Upper lobe of left lung (tissue), 4 donors: Measurements from ENCODE around the gene CDK6.

Source experiments
- CTCF ChIP-seq, 6 experiments: fragments of 450-650 bp in 4 of 6; fragments of 200-600 bp in 2 of 6; sonication (generic) in 2 of 6; IDR thresholded peaks; one replicate each; pipeline ENCODE4 v1.5.1; 2016 to 2019; ENCODE audit warnings: antibody characterized with exemption in 6 of 6
- EP300 ChIP-seq, 4 donors: sonication (generic); formaldehyde crosslinking; IDR thresholded peaks; one replicate each; pipeline ENCODE4 v1.5.1; 2017; ENCODE audit warnings: antibody characterized with exemption in 4 of 4, control low read depth in 2 of 4
- POLR2A ChIP-seq, 4 donors: fragments of 450-650 bp; IDR thresholded peaks; one replicate each; pipeline ENCODE4 v1.5.1; 2016 to 2017; ENCODE audit warnings: antibody characterized with exemption in 4 of 4, mild to moderate bottlenecking in 2 of 4
- POLR2AphosphoS5 ChIP-seq, 2 donors: sonication (generic); formaldehyde crosslinking; IDR thresholded peaks; one replicate each; pipeline ENCODE4 v1.5.1; 2017; ENCODE audit warnings: antibody characterized with exemption in 2 of 2

- TF ChIP-seq POLR2A (IDR thresholded peaks at IDR 0.05) (peak in 1 of 4 donors; percentile 39), CTCF (IDR thresholded peaks at IDR 0.05) (peak; percentile 74 to 96 (median 93)), EP300 (IDR thresholded peaks at IDR 0.05) (no peak), POLR2AphosphoS5 (IDR thresholded peaks at IDR 0.05) (peak; percentile 14 to 61)
Observed at GRCh38 chr7:92833024-92833765, 3.2 kb downstream of the CDK6 start.
